ENCODE data around the gene HAUS8. TPM values are rescaled to one million over a fixed set of nuclear protein-coding genes. Genes with fewer than 3 reads are reported as not detected.

Gene HAUS8
- total RNA-seq, 4 donors from 2014 or later: 0.97 to 4.5 (median 3.3) TPM

DNA sequence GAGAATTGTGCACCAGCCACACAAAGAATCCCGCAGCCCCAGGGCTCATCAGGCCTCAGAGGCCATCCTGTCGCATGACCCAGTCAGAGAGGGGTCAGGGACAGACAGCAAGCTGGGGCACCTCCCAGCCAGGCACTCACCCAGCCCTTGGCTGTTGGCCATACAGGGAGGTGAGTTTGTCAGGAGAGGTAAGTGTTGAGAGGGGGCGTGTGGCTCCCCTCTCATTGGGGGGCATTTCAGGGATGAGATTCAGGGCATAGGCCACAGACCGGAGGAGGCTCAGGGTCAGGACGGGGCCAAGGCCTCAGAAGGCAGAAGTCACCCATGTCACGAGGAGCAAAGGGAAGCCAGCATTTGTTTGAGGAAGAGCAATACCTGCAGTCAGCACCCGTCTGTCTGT lies 37.4 kb upstream of the HAUS8 start:
- intact Hi-C loops (cut with DNase I; ENCODE audit: low total_unique reads): no loop called here
- DNase-seq (no peak), ATAC-seq (no peak)
- in situ Hi-C loops (cut with MboI; ENCODE audit: low sequenced_read_pairs in 4 of 4): no loop called here
- Histone ChIP-seq H3K27ac (no peak overlapping the region), H3K9me3 (no peaks in the 10 kb centered on the region), H3K4me1 (peaks cover 0 to 3% of the 10 kb centered on the region in 2 donors), H3K4me3 (no peak overlapping the region), H3K27me3 (no peaks in the 10 kb centered on the region), H3K36me3 (no peaks in the 10 kb centered on the region)
- TF ChIP-seq, protein P1, sequence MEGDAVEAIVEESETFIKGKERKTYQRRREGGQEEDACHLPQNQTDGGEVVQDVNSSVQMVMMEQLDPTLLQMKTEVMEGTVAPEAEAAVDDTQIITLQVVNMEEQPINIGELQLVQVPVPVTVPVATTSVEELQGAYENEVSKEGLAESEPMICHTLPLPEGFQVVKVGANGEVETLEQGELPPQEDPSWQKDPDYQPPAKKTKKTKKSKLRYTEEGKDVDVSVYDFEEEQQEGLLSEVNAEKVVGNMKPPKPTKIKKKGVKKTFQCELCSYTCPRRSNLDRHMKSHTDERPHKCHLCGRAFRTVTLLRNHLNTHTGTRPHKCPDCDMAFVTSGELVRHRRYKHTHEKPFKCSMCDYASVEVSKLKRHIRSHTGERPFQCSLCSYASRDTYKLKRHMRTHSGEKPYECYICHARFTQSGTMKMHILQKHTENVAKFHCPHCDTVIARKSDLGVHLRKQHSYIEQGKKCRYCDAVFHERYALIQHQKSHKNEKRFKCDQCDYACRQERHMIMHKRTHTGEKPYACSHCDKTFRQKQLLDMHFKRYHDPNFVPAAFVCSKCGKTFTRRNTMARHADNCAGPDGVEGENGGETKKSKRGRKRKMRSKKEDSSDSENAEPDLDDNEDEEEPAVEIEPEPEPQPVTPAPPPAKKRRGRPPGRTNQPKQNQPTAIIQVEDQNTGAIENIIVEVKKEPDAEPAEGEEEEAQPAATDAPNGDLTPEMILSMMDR (IDR thresholded peaks at IDR 0.05 in 4 of 5, conservative IDR thresholded peaks at IDR 0.05 in 1 of 5): no peak
- no peak for TF ChIP-seq POLR2A (IDR thresholded peaks at IDR 0.05)

DNA sequence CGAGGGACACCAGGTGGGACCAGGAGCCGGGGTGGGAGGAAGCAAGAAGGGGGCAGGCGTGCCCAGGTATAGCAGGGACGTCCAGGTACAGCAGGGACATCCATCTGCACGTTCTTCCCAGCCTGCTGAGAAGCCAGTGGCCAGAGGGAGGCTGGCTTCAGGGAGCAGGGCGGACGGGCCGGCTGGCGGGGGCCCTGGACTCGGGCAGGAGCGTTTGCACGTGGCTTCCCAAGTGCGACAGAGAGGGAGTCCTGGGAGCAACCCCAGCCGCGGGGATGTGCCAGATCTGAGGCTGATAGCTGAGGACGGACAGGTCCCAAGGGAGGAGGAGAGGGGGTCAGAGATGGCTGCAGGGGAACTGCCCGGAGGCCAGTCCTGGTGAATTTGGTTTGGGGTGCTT lies 37.0 kb upstream of the HAUS8 start:
- ATAC-seq: no peak
- H3K9me3 ChIP-seq: no peaks in the 10 kb centered on the region
- intact Hi-C loops (cut with DNase I; ENCODE audit: low total_unique reads): no loop called here
- no peaks in the 10 kb centered on the region for H3K36me3 ChIP-seq
- no peak overlapping the region for H3K27ac ChIP-seq
- peaks cover 0 to 3% of the 10 kb centered on the region in 2 donors for H3K4me1 ChIP-seq
- no peak for TF ChIP-seq POLR2A (IDR thresholded peaks at IDR 0.05)
- TF ChIP-seq, protein P1 (IDR thresholded peaks at IDR 0.05 in 4 of 5, conservative IDR thresholded peaks at IDR 0.05 in 1 of 5): no peak
- in situ Hi-C loops (cut with MboI; ENCODE audit: low sequenced_read_pairs in 4 of 4): no loop called here
- no peak overlapping the region for H3K4me3 ChIP-seq
- H3K27me3 ChIP-seq: no peaks in the 10 kb centered on the region
- no peak for DNase-seq

DNA sequence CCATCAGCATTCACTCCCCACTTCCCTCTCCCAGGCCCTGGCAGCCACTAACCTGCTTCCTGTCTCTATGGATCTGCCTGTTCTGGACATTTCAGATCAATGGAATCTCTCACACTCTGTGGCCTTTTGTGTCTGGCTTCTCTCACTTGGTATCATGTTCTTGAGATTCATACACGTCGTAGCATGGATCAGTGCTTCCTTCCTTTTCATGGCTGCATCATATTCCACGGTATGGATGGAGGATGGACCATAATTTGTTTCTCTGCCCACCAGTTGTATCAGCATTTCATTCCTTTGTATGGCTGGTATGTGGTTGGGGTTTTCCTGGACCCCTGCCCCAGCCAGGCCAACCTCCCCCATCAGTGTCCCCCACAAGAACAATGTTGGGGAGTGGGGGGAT lies 36.5 kb upstream of the HAUS8 start:
- intact Hi-C loops (cut with DNase I; ENCODE audit: low total_unique reads) (no loop called here), in situ Hi-C loops (cut with MboI; ENCODE audit: low sequenced_read_pairs in 4 of 4) (no loop called here)
- H3K9me3 ChIP-seq: no peaks in the 10 kb centered on the region
- H3K4me1 ChIP-seq: peaks cover 0 to 3% of the 10 kb centered on the region in 2 donors
- no peak overlapping the region for H3K27ac ChIP-seq
- H3K27me3 ChIP-seq: no peaks in the 10 kb centered on the region
- no peak for ATAC-seq
- no peaks in the 10 kb centered on the region for H3K36me3 ChIP-seq
- H3K4me3 ChIP-seq: no peak overlapping the region
- no peak for DNase-seq
- TF ChIP-seq, protein P1 (IDR thresholded peaks at IDR 0.05 in 4 of 5, conservative IDR thresholded peaks at IDR 0.05 in 1 of 5): no peak
- TF ChIP-seq POLR2A (IDR thresholded peaks at IDR 0.05): no peak

DNA sequence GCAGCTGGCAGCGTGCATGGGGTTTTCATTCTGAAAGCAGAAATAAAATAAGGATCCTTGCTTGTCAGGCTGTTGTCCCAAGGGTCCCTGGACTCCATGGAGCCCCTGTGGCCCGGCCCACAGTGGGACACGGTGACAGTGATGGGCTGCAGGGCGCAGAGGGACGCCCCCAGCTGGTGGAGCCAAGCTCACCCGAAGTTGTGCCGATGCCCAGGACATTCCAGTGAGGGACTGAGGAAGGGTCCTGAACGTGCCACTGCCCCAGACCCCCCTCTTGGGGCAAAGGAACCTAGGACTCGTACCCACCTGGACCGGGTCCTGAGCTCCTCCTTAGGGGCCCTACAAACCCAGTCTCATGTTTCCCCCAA lies 35.3 kb upstream of the HAUS8 start:
- peak overlapping the region in 2 of 4 donors; percentile 27 to 33 for H3K27ac ChIP-seq
- DNase-seq (no peak), ATAC-seq (no peak)
- peaks cover 0 to 3% of the 10 kb centered on the region in 2 donors for H3K4me1 ChIP-seq
- no peak overlapping the region for H3K4me3 ChIP-seq
- no peaks in the 10 kb centered on the region for H3K27me3 ChIP-seq
- in situ Hi-C loops (cut with MboI; ENCODE audit: low sequenced_read_pairs in 4 of 4): no loop called here
- intact Hi-C loops (cut with DNase I; ENCODE audit: low total_unique reads): no loop called here
- H3K36me3 ChIP-seq: no peaks in the 10 kb centered on the region
- TF ChIP-seq, protein P1 (IDR thresholded peaks at IDR 0.05 in 4 of 5, conservative IDR thresholded peaks at IDR 0.05 in 1 of 5): no peak
- no peak for TF ChIP-seq POLR2A (IDR thresholded peaks at IDR 0.05)
- no peaks in the 10 kb centered on the region for H3K9me3 ChIP-seq

DNA sequence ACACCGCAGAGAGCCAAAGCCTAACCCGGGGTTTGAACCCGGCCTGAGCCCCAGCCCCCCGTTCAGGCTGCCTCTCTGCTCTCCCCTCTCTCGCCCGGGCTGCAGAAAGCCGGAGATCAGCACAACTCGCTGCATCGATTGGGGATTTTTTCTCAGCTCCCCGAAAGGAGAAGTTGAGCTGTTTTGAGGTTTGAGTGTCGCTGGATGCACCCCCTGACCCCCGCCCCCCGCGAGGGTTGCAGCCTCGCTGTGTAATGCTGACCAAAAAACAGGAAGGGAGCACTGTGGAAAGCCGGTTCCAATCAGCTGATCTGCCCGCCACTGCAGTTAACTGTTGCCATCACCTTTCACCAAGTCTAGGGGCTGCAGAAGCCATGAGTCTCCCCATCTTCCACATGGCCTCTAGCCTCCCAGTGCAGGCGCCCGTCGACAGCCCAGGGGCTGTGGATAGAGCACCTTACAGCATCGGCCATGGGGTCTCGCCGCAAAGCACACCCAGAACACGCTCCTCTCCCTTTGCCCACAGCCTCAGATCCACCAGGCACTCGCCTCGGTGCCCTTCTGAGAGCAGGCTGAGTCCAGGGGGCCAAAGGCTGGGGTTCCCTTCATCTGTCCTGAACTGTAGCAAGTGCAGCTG lies 34.8 kb upstream of the HAUS8 start:
- H3K9me3 ChIP-seq: no peaks in the 10 kb centered on the region
- intact Hi-C loops (cut with DNase I; ENCODE audit: low total_unique reads) (no loop called here), in situ Hi-C loops (cut with MboI; ENCODE audit: low sequenced_read_pairs in 4 of 4) (no loop called here)
- H3K36me3 ChIP-seq: no peaks in the 10 kb centered on the region
- DNase-seq (peak; percentile 33 to 46), ATAC-seq (no peak)
- no peaks in the 10 kb centered on the region for H3K27me3 ChIP-seq
- H3K4me3 ChIP-seq: no peak overlapping the region
- peak overlapping the region in 1 of 4 donors; percentile 63 for H3K27ac ChIP-seq
- TF ChIP-seq, protein P1 (IDR thresholded peaks at IDR 0.05 in 4 of 5, conservative IDR thresholded peaks at IDR 0.05 in 1 of 5): no peak
- TF ChIP-seq POLR2A (IDR thresholded peaks at IDR 0.05): no peak
- H3K4me1 ChIP-seq: peaks cover 0 to 3% of the 10 kb centered on the region in 2 donors
